DOHH2 (cell line): ENCODE data around the gene CTNND1.

Experiments
- EZH2phosphoT487 ChIP-seq: fragments of 200-600 bp; sonication (generic); IDR thresholded peaks from 2 replicates; pipeline ENCODE4 v1.6.1; 2017; ENCODE audit warnings: borderline replicate concordance, mild to moderate bottlenecking, antibody characterized with exemption, low read length, moderate library complexity, mixed read lengths
- TF ChIP-seq, protein P1 (sequence below): fragments of 200-600 bp; sonication (generic); IDR thresholded peaks from one replicate; pipeline ENCODE4 v1.5.1; 2014; ENCODE audit warnings: antibody characterized with exemption, mild to moderate bottlenecking, low read depth, low read length; ENCODE audit not compliant: poor library complexity, severe bottlenecking

DNA sequence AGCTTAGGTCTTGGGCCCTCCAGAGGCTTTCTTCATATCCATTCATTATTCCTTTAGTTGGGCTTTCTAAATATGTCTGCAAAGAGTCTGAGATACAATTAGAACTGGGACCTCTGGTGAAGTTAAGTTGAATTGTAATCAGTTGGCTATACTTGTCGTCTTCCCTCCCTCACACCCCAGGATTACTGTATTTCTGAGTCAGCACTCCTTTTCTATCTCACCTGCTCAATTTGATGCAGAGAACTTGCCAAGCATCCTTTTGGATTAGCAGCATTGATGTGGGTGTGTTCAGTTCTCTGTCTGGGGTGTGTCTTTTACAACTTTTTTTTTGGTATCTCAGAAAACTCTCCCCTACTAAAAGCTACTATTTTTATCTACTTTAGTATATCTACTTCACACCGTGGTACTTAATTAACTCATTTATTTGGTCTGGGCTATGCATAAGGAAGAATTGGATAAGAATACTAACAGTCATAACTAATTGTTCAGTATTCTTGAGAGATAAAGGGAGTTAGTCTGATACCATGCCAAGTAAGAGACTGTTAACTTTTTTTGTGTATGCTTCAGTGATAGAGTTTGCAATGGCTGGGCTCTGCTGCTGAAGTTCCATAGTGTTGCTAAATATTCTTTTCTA, 15.1 kb downstream of the CTNND1 start:
- TF ChIP-seq, protein P1, sequence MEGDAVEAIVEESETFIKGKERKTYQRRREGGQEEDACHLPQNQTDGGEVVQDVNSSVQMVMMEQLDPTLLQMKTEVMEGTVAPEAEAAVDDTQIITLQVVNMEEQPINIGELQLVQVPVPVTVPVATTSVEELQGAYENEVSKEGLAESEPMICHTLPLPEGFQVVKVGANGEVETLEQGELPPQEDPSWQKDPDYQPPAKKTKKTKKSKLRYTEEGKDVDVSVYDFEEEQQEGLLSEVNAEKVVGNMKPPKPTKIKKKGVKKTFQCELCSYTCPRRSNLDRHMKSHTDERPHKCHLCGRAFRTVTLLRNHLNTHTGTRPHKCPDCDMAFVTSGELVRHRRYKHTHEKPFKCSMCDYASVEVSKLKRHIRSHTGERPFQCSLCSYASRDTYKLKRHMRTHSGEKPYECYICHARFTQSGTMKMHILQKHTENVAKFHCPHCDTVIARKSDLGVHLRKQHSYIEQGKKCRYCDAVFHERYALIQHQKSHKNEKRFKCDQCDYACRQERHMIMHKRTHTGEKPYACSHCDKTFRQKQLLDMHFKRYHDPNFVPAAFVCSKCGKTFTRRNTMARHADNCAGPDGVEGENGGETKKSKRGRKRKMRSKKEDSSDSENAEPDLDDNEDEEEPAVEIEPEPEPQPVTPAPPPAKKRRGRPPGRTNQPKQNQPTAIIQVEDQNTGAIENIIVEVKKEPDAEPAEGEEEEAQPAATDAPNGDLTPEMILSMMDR, result no peak
- no peak for TF ChIP-seq EZH2phosphoT487
